Mucosa of rectum (tissue), 2 donors: ENCODE results near the gene TNFRSF14.

ENCODE experiments used
- H3K27ac ChIP-seq, 2 donors: one replicate each; pipeline ENCODE4 v1.7.0; 2013; ENCODE audit warnings: inconsistent platforms in 2 of 2, low read depth in 2 of 2, low read length in 2 of 2
- H3K27me3 ChIP-seq, 2 donors: one replicate each; pipeline ENCODE4 v1.7.0; 2013; ENCODE audit warnings: low read length in 2 of 2; ENCODE audit not compliant: control insufficient read depth in 2 of 2, insufficient read depth in 2 of 2
- H3K36me3 ChIP-seq, 2 donors: one replicate each; pipeline ENCODE4 v1.7.0; 2013; ENCODE audit warnings: low read length in 2 of 2; ENCODE audit not compliant: control insufficient read depth in 2 of 2, insufficient read depth in 2 of 2
- H3K4me1 ChIP-seq, 2 donors: one replicate each; pipeline ENCODE4 v1.7.0; 2013; ENCODE audit warnings: low read length in 2 of 2, mild to moderate bottlenecking in 1 of 2; ENCODE audit not compliant: control insufficient read depth in 2 of 2, insufficient read depth in 2 of 2
- H3K4me3 ChIP-seq, 2 donors: one replicate each; pipeline ENCODE4 v1.7.0; 2013; ENCODE audit warnings: low read length in 2 of 2
- H3K9ac ChIP-seq, 2 donors: one replicate each; pipeline ENCODE4 v1.7.0; 2013; ENCODE audit warnings: low read length in 2 of 2, low read depth in 1 of 2, mild to moderate bottlenecking in 1 of 2
- H3K9me3 ChIP-seq, 2 donors: one replicate each; pipeline ENCODE4 v1.7.0; 2013; ENCODE audit warnings: low read length in 2 of 2; ENCODE audit not compliant: control insufficient read depth in 2 of 2
- donor health status: healthy.
- donor health status: Normal muscosa, but diverticular disease.

The TNFRSF14 gene

GRCh38 chr1:2556277-2556677 is at the start of gene TNFRSF14:
Gene TNFRSF14, plus strand, starts transcription at chr1:2556371. Its CDS starts 294 bp downstream, at chr1:2556665.
- H3K27ac ChIP-seq = peak within 1 kb of the TSS; percentile 98 to 99

GRCh38 chr1:2506901-2507565 is 49.1 kb upstream of the TNFRSF14 start:
- Histone ChIP-seq H3K27ac (no peak overlapping the region), H3K27me3 (peaks cover 0 to 9% of the 10 kb centered on the region in 2 donors), H3K4me3 (no peak overlapping the region), H3K9ac (no peak overlapping the region), H3K36me3 (peaks cover 27 to 38% of the 10 kb centered on the region in 2 donors), H3K4me1 (no peaks in the 10 kb centered on the region), H3K9me3 (no peaks in the 10 kb centered on the region)

More at GRCh38 chr1:2556277-2556677, at the start of gene TNFRSF14:
- Histone ChIP-seq H3K9ac (peak within 1 kb of the TSS; percentile 99), H3K27me3 (no peaks in the 10 kb centered on the region), H3K4me1 (peaks cover 28 to 35% of the 10 kb centered on the region in 2 donors), H3K36me3 (peaks cover 19 to 24% of the 10 kb centered on the region in 2 donors), H3K4me3 (peak within 1 kb of the TSS; percentile 92 to 100), H3K9me3 (no peaks in the 10 kb centered on the region)

- H3K9ac ChIP-seq = no peak overlapping the region
- peaks cover 0 to 8% of the 10 kb centered on the region in 2 donors for H3K27me3 ChIP-seq
- H3K27ac ChIP-seq = no peak overlapping the region
- H3K4me1 ChIP-seq = no peaks in the 10 kb centered on the region
- peaks cover 33 to 43% of the 10 kb centered on the region in 2 donors for H3K36me3 ChIP-seq
- H3K9me3 ChIP-seq = no peaks in the 10 kb centered on the region
- no peak overlapping the region for H3K4me3 ChIP-seq
These were observed 48.4 kb upstream of the TNFRSF14 start for GRCh38 chr1:2507744-2508155.

- Histone ChIP-seq H3K4me3 (no peak overlapping the region), H3K36me3 (peaks cover 37 to 45% of the 10 kb centered on the region in 2 donors), H3K27ac (no peak overlapping the region), H3K27me3 (peaks cover 0 to 4% of the 10 kb centered on the region in 2 donors), H3K9me3 (no peaks in the 10 kb centered on the region), H3K9ac (no peak overlapping the region), H3K4me1 (no peaks in the 10 kb centered on the region)
These were observed 48.0 kb upstream of the TNFRSF14 start for GRCh38 chr1:2508180-2508579.

- peaks cover 43 to 49% of the 10 kb centered on the region in 2 donors for H3K36me3 ChIP-seq
- H3K9ac ChIP-seq = no peak overlapping the region
- no peak overlapping the region for H3K4me3 ChIP-seq
- no peaks in the 10 kb centered on the region for H3K9me3 ChIP-seq
- H3K27me3 ChIP-seq = peaks cover 0 to 4% of the 10 kb centered on the region in 2 donors
- no peaks in the 10 kb centered on the region for H3K4me1 ChIP-seq
- H3K27ac ChIP-seq = no peak overlapping the region
These were observed 47.4 kb upstream of the TNFRSF14 start for GRCh38 chr1:2508751-2509150.

GRCh38 chr1:2509589-2509988 is 46.6 kb upstream of the TNFRSF14 start:
- peaks cover 48 to 55% of the 10 kb centered on the region in 2 donors for H3K36me3 ChIP-seq
- H3K4me3 ChIP-seq = no peak overlapping the region
- H3K9ac ChIP-seq = no peak overlapping the region
- no peak overlapping the region for H3K27ac ChIP-seq
- H3K27me3 ChIP-seq = no peaks in the 10 kb centered on the region
- H3K9me3 ChIP-seq = no peaks in the 10 kb centered on the region
- no peaks in the 10 kb centered on the region for H3K4me1 ChIP-seq

- Histone ChIP-seq H3K36me3 (peaks cover 53 to 63% of the 10 kb centered on the region in 2 donors), H3K27ac (no peak overlapping the region), H3K9me3 (no peaks in the 10 kb centered on the region), H3K27me3 (no peaks in the 10 kb centered on the region), H3K9ac (no peak overlapping the region), H3K4me3 (no peak overlapping the region), H3K4me1 (no peaks in the 10 kb centered on the region)
These were observed 45.6 kb upstream of the TNFRSF14 start for GRCh38 chr1:2510366-2511155.

- no peak overlapping the region for H3K9ac ChIP-seq
- no peak overlapping the region for H3K27ac ChIP-seq
- H3K4me1 ChIP-seq = no peaks in the 10 kb centered on the region
- peaks cover 71 to 84% of the 10 kb centered on the region in 2 donors for H3K36me3 ChIP-seq
- H3K9me3 ChIP-seq = no peaks in the 10 kb centered on the region
- H3K27me3 ChIP-seq = no peaks in the 10 kb centered on the region
- no peak overlapping the region for H3K4me3 ChIP-seq
These were observed 43.2 kb upstream of the TNFRSF14 start for GRCh38 chr1:2512862-2513421.

- Histone ChIP-seq H3K4me3 (no peak overlapping the region), H3K36me3 (peaks cover 76 to 89% of the 10 kb centered on the region in 2 donors), H3K9ac (no peak overlapping the region)
These were observed 42.1 kb upstream of the TNFRSF14 start for GRCh38 chr1:2513939-2514652.

More at GRCh38 chr1:2513939-2514652, 42.1 kb upstream of the TNFRSF14 start:
- Histone ChIP-seq H3K27ac (no peak overlapping the region), H3K9me3 (no peaks in the 10 kb centered on the region), H3K4me1 (no peaks in the 10 kb centered on the region), H3K27me3 (no peaks in the 10 kb centered on the region)
